Fibroblast of the aortic adventitia (primary cell): Measurements from ENCODE around the gene DRAM2. TPM values are rescaled to one million over a fixed set of nuclear protein-coding genes. Genes with fewer than 3 reads are reported as not detected.
"Not testable (repeated sequence)": the region's sequence is repeated elsewhere in the genome, so short reads cannot be mapped to it uniquely, and the experiment has no call there.

Experiments
- DNase-seq: peaks from one replicate; pipeline ENCODE4 v3.0.0-alpha.2; 2010; ENCODE audit warnings: low read depth
- H3K4me3 ChIP-seq: 2 replicates; pipeline ENCODE4 v1.5.1; 2011; ENCODE audit warnings: low read depth, mild to moderate bottlenecking, control low read depth, low read length, moderate library complexity
- CTCF ChIP-seq: IDR thresholded peaks from 2 replicates; pipeline ENCODE4 v1.5.1; 2011; ENCODE audit warnings: mild to moderate bottlenecking, low read length, control low read depth, inconsistent platforms; ENCODE audit not compliant: insufficient read depth
- total RNA-seq: library from RNA; depleted of rRNA; stranded (reverse); fragments of >200 nt; gene quantifications from 2 replicates; pipeline ENCODE4 v1.2.3, GENCODE V29; 2012; ENCODE audit warnings: low replicate concordance

DRAM2 gene
- total RNA-seq, 1 donor, result 60.9 TPM

DNA sequence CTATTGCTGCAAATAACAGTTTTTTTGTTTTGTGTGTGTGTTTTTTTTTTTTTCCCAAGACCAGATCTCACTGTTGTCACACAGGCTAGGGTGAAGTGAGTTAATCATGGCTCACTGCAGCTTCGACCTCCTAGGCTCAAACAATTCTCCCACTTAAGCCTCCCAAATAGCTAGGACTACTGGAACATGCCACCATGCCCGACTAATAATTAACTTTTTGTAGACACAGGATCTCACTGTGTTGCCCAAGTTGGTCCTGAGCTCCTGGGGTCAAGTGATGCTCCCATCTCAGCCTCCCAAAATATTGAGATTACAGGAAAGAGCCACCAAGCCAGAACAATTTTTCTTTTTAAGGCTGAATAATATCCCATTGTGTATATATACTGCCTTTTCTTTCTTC lies 34.9 kb downstream of the DRAM2 start:
- TF ChIP-seq CTCF, result no peak
- no peak for DNase-seq

GRCh38 chr1:111101854-111102642 lies 37.8 kb downstream of the DRAM2 start:
- H3K4me3 ChIP-seq, result no peak overlapping the region
- DNase-seq, result no peak
- TF ChIP-seq CTCF, result no peak

More for the DNA sequence above, 34.9 kb downstream of the DRAM2 start:
- H3K4me3 ChIP-seq, result no peak overlapping the region

GRCh38 chr1:111099289-111099688 lies 40.6 kb downstream of the DRAM2 start:
- H3K4me3 ChIP-seq, result no peak overlapping the region
- no peak for TF ChIP-seq CTCF
- no peak for DNase-seq

DNA sequence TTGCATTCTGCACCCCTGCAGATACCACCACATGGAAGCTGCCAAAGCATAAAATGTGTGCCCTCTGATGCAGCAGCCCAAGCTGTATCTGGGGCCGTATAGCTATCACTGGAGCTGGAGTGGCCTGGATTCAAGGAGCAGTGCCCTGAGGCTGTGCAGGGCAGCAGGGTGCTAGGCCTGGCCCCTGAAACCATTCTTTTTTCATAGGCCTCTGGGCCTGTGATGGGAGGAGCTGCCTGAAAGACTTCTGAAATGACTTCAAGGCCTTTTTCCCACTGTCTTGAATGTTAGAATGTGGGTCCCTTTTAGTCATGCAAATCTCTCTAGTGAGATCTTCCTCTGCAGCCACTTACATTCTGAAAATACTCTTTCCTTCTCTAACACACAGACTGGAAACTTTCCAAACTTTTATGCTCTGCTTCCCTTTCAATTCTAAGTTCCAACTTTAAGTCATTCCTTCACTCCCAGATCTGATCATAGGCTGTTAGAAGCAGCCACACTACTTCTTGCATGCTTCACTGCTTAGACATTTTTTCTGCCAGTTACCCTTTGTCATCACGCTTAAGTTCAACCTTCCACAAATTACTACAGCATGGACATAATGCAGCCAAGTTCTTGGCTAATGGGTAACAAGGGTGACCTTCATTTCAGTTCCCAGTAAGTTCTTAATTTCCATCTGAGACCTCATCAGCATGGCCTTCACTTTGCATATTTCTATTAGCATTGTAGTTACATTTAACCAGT lies 42.4 kb downstream of the DRAM2 start:
- no peak for TF ChIP-seq CTCF
- no peak for DNase-seq
- no peak overlapping the region for H3K4me3 ChIP-seq

DNA sequence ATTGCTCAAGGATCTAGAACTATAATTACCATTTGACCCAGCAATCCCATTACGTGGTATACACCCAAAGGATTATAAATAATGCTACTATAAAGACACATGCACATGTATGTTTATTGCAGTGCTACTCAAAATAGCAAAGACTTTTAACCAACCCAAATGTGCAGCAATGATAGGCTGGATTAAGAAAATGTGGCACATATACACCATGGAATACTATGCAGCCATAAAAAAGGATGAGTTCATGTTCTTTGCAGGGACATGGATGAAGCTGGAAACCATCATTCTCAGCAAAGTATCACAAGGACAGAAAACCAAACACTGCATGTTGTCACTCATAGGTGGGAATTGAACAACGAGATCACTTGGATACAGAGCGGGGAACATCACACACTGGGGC lies 44.5 kb downstream of the DRAM2 start:
- H3K4me3 ChIP-seq, DNase-seq: not testable (repeated sequence)

GRCh38 chr1:111089638-111090037 lies 50.3 kb downstream of the DRAM2 start:
- H3K4me3 ChIP-seq, result no peak overlapping the region
- no peak for TF ChIP-seq CTCF
- DNase-seq, result no peak

DNA sequence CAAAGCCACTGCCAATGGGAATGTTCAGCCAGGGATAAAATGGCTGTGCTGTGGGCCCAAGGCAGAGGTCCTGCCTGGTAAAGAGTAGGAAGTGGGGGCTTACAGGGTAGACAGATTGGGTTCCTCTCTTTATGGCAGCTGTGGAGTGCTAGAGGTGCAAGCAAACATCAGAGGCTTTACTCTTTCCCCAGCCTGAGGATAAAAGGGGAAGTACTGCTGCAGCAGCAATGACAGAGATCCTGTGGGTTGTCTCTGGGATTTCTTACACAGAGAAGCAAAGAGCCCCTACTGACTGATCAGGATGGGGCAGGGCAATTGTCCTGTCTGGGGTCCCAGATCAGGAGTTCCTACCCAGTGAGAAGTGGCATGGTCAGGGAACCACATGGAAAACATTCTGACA lies 54.2 kb downstream of the DRAM2 start:
- no peak for DNase-seq
- TF ChIP-seq CTCF, result no peak
- H3K4me3 ChIP-seq, result no peak overlapping the region
